Measurements from ENCODE around the gene NUP210L. TPM values are rescaled to one million over a fixed set of nuclear protein-coding genes. Genes with fewer than 3 reads are reported as not detected.

Gene NUP210L
- total and polyA plus RNA-seq, 2 of the 13 experiments (the other 11 are each of a cell fraction or from before 2014, with no cell fraction given): not detected

DNA sequence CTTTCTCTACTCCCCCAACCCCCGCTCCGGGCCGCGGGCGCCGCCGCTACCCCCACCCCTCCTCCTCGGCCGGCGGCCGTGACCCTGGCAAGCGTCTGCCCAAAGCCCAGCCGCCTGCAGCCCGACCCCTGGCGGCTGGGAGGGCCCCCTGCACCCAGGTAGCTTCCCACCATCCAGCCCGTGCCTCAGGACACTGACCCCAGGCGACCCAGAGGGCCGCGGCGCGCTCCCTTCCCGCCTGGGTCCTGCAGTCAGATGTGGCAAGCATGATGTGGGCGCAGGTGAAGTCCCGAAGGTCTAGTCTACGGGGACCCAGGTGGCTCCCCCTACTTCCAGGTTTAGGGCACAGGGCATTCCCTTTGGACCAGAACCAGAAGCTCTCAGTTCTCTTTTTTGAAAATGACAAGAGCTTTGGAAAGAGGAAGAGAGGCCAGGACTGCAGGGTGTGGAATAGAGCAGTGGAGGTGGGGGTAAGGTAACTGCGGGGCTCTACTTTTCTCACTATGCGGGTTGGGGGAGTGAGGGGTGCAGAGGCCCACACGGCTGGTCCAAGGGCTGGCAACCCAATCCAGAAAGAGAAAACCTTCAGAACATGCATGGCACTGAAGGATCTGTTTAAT lies 208.1 kb downstream of the NUP210L start, which contains the start of gene DENND4B (continued):
- TF ChIP-seq ARID5B (CRISPR knock-in tag; IDR thresholded peaks at IDR 0.05): peak; percentile 62; the same call in 1 of the 2 replicates
- no peak for TF ChIP-seq ZNF251 (CRISPR knock-in tag; IDR thresholded peaks at IDR 0.05)
- peak; percentile 23; the same call in 1 of the 2 replicates for TF ChIP-seq SMC3 (IDR thresholded peaks at IDR 0.05; ENCODE audit: low read length)
- peak; percentile 65; the same call in 1 of the 3 replicates for TF ChIP-seq MXI1 (IDR thresholded peaks at IDR 0.05; ENCODE audit: borderline replicate concordance, low read depth, low read length)
- TF ChIP-seq RFXAP (CRISPR knock-in tag; IDR thresholded peaks at IDR 0.05; ENCODE audit: borderline replicate concordance): no peak
- peak; percentile 44; the same call in 1 of the 2 replicates for TF ChIP-seq ZFX (CRISPR knock-in tag; IDR thresholded peaks at IDR 0.05; ENCODE audit: low read depth)
- peak; percentile 72 for TF ChIP-seq ZMYM4 (CRISPR knock-in tag; IDR thresholded peaks at IDR 0.05)
- TF ChIP-seq NRL (CRISPR knock-in tag; IDR thresholded peaks at IDR 0.05; ENCODE audit: borderline replicate concordance): no peak
- TF ChIP-seq RCOR2 (CRISPR knock-in tag; IDR thresholded peaks at IDR 0.05): no peak
- TF ChIP-seq HBP1 (CRISPR knock-in tag; IDR thresholded peaks at IDR 0.05; ENCODE audit: low read depth): peak; percentile 69; the same call in 1 of the 2 replicates
- no peak for TF ChIP-seq JARID2 (CRISPR knock-in tag; IDR thresholded peaks at IDR 0.05; ENCODE audit: insufficient replicate concordance)
- TF ChIP-seq PREB (CRISPR knock-in tag; IDR thresholded peaks at IDR 0.05): no peak
- peak; percentile 21; the same call in 1 of the 2 replicates for TF ChIP-seq TOPORS (CRISPR knock-in tag; IDR thresholded peaks at IDR 0.05)
- TF ChIP-seq ZNF878 (CRISPR knock-in tag; IDR thresholded peaks at IDR 0.05): no peak
- peak; percentile 62; the same call in 1 of the 2 replicates for TF ChIP-seq SKIL (CRISPR knock-in tag; IDR thresholded peaks at IDR 0.05; ENCODE audit: borderline replicate concordance)
- no peak for TF ChIP-seq ADNP (CRISPR knock-in tag; IDR thresholded peaks at IDR 0.05)
- peak; percentile 38; the same call in 1 of the 2 replicates for TF ChIP-seq ZNF768 (CRISPR knock-in tag; IDR thresholded peaks at IDR 0.05)
- TF ChIP-seq SIN3B (IDR thresholded peaks at IDR 0.05; ENCODE audit: low read length): no peak
- TF ChIP-seq HOXA5 (CRISPR knock-in tag; IDR thresholded peaks at IDR 0.05): 0 out of 2 replicates have a peak, but pooled peaks have one; percentile 50
- TF ChIP-seq SOX5 (CRISPR knock-in tag; IDR thresholded peaks at IDR 0.05; ENCODE audit: borderline replicate concordance): peak; percentile 56; the same call in 1 of the 2 replicates
- TF ChIP-seq ZNF543 (CRISPR knock-in tag; IDR thresholded peaks at IDR 0.05): peak; percentile 58; the same call in 1 of the 2 replicates
- TF ChIP-seq MATR3 (CRISPR knock-in tag; IDR thresholded peaks at IDR 0.05): no peak

All from HepG2 (cell line).